HEK293 (cell line): ENCODE measurements around the gene CYP4F11.
"Not testable (repeated sequence)": the region's sequence is repeated elsewhere in the genome, so short reads cannot be mapped to it uniquely, and the experiment has no call there.

Experiments used
- BCL11A ChIP-seq: fragments of 450-650 bp; formaldehyde crosslinking; IDR thresholded peaks from 2 replicates; pipeline ENCODE4 v1.5.1; 2016; ENCODE audit warnings: low read depth, missing biosample characterization, missing genetic modification characterization
- TCF7L2 ChIP-seq: IDR thresholded peaks from 2 replicates; pipeline ENCODE4 v1.6.1; 2011; ENCODE audit warnings: low read depth, mild to moderate bottlenecking, inconsistent platforms, low read length, moderate library complexity, borderline replicate concordance
- ZFP41 ChIP-seq: fragments of 450-650 bp; formaldehyde crosslinking; IDR thresholded peaks from 2 replicates; pipeline ENCODE4 v1.5.1; 2016; ENCODE audit warnings: missing biosample characterization, missing genetic modification characterization, borderline replicate concordance
- ZNF16 ChIP-seq: fragments of 450-650 bp; formaldehyde crosslinking; IDR thresholded peaks from 2 replicates; pipeline ENCODE4 v1.5.1; 2016; ENCODE audit warnings: low read depth, missing biosample characterization, missing genetic modification characterization
- ZNF221 ChIP-seq: fragments of 450-650 bp; formaldehyde crosslinking; IDR thresholded peaks from 2 replicates; pipeline ENCODE4 v1.5.1; 2017; ENCODE audit warnings: missing biosample characterization, missing genetic modification characterization, borderline replicate concordance
- ZNF610 ChIP-seq: fragments of 450-650 bp; formaldehyde crosslinking; IDR thresholded peaks from 2 replicates; pipeline ENCODE4 v1.5.1; 2016; ENCODE audit warnings: missing biosample characterization, missing genetic modification characterization, borderline replicate concordance
- ZNF629 ChIP-seq: fragments of 450-650 bp; formaldehyde crosslinking; IDR thresholded peaks from 2 replicates; pipeline ENCODE4 v1.5.1; 2017; ENCODE audit warnings: missing biosample characterization, missing genetic modification characterization
- ZNF830 ChIP-seq: fragments of 450-650 bp; IDR thresholded peaks from 2 replicates; pipeline ENCODE4 v1.5.0; 2018; ENCODE audit warnings: missing biosample characterization, missing genetic modification characterization, low read depth, mild to moderate bottlenecking, moderate library complexity
- TF ChIP-seq, protein P1 (sequence below): fragments of 450-650 bp; formaldehyde crosslinking; IDR thresholded peaks from 2 replicates; pipeline ENCODE4 v1.5.1; 2016; ENCODE audit warnings: missing biosample characterization, missing genetic modification characterization

DNA sequence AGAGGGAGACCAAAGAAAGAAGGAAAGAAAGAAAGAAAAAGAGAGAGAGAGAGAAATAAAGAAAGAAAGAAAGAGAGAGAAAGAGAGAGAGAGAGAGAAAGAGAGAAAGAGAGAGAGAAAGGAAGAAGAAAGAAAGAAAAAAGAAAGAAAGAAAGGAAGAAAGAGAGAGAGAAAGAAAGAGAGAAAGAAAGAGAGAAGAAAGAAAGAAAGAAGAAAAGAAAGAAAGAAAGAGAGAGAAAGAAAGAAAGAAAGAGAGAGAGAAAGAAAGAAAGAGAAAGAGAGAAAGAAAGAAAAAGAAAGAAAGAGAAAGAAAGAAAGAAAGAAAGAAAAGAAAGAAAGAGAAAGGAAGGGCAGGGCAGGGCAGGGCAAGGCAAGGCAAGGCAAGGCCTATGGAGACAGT lies 37.7 kb upstream of the CYP4F11 start:
- not testable (repeated sequence) for TF ChIP-seq ZNF610 (tag by site-specific recombination); ZNF629 (tag by site-specific recombination); ZFP41 (tag by site-specific recombination); ZNF830 (tag by site-specific recombination); TCF7L2; BCL11A; ZNF221 (tag by site-specific recombination); ZNF16
- TF ChIP-seq, protein P1, sequence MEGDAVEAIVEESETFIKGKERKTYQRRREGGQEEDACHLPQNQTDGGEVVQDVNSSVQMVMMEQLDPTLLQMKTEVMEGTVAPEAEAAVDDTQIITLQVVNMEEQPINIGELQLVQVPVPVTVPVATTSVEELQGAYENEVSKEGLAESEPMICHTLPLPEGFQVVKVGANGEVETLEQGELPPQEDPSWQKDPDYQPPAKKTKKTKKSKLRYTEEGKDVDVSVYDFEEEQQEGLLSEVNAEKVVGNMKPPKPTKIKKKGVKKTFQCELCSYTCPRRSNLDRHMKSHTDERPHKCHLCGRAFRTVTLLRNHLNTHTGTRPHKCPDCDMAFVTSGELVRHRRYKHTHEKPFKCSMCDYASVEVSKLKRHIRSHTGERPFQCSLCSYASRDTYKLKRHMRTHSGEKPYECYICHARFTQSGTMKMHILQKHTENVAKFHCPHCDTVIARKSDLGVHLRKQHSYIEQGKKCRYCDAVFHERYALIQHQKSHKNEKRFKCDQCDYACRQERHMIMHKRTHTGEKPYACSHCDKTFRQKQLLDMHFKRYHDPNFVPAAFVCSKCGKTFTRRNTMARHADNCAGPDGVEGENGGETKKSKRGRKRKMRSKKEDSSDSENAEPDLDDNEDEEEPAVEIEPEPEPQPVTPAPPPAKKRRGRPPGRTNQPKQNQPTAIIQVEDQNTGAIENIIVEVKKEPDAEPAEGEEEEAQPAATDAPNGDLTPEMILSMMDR (tag by site-specific recombination): not testable (repeated sequence)
